Sigmoid colon (tissue), 7 donors: ENCODE results near the gene KAZN. TPM values are rescaled to one million over a fixed set of nuclear protein-coding genes. Genes with fewer than 3 reads are reported as not detected.

ENCODE experiments used
- DNase-seq: peaks from one replicate; pipeline ENCODE4 v3.0.0-alpha.2; 2019
- H3K27ac ChIP-seq, 4 donors: fragments of 200-600 bp; sonication (generic); one replicate each; pipeline ENCODE4 v1.5.1; 2016 to 2019; ENCODE audit warnings: mild to moderate bottlenecking in 1 of 4
- H3K27me3 ChIP-seq, 3 donors: fragments of 200-600 bp; sonication (generic); one replicate each; pipeline ENCODE4 v1.5.1; 2019; ENCODE audit warnings: mild to moderate bottlenecking in 1 of 3
- H3K36me3 ChIP-seq, 4 donors: fragments of 200-600 bp; sonication (generic); one replicate each; pipeline ENCODE4 v1.5.1; 2016 to 2019
- H3K4me1 ChIP-seq, 4 donors: fragments of 200-600 bp; sonication (generic); one replicate each; pipeline ENCODE4 v1.5.1; 2017 to 2019
- H3K4me3 ChIP-seq, 4 donors: fragments of 200-600 bp; sonication (generic); one replicate each; pipeline ENCODE4 v1.5.1; 2017 to 2019; ENCODE audit warnings: mild to moderate bottlenecking in 2 of 4, moderate library complexity in 1 of 4
- H3K9me3 ChIP-seq, 4 donors: fragments of 200-600 bp in 3 of 4; sonication (generic) in 3 of 4; one replicate each; pipeline versions ENCODE4 v1.5.1 to v1.6.1; 2013 to 2019
- CTCF ChIP-seq, 4 experiments: fragments of 450-650 bp in 3 of 4; fragments of 200-600 bp in 1 of 4; IDR thresholded peaks; one replicate each; pipeline ENCODE4 v1.5.1; 2016 to 2019; ENCODE audit warnings: antibody characterized with exemption in 4 of 4, mild to moderate bottlenecking in 3 of 4, moderate library complexity in 2 of 4
- EP300 ChIP-seq, 4 donors: sonication (generic); formaldehyde crosslinking; IDR thresholded peaks; one replicate each; pipeline ENCODE4 v1.6.1; 2017; ENCODE audit warnings: antibody characterized with exemption in 4 of 4
- POLR2A ChIP-seq, 2 donors: fragments of 450-650 bp; IDR thresholded peaks; one replicate each; pipeline ENCODE4 v1.6.1; 2016; ENCODE audit warnings: antibody characterized with exemption in 2 of 2, mild to moderate bottlenecking in 2 of 2, moderate library complexity in 2 of 2
- POLR2AphosphoS5 ChIP-seq, 4 donors: sonication (generic); formaldehyde crosslinking; IDR thresholded peaks; one replicate each; pipeline ENCODE4 v1.6.1; 2017; ENCODE audit warnings: antibody characterized with exemption in 4 of 4
- WGBS, 2 donors: extraction: QIAGEN DNeasy Blood & Tissue Kit; methylation state at CpG; one replicate each; pipeline ENCODE4 v1.1.7; 2013; 5-methylcytosine and 5-hydroxymethylcytosine counted together
- intact Hi-C: fragments of 100-400 bp; cut with DNase I; formaldehyde crosslinking; loops from one replicate; pipeline ENCODE4 v1.15.1; 2023
- polyA plus RNA-seq, 3 donors: library from polyadenylated mRNA; stranded (reverse); fragments of 200-250 nt; gene quantifications; one replicate each; pipeline ENCODE4 v1.2.3, GENCODE V29; 2013
- total RNA-seq, 4 donors: library from RNA; depleted of rRNA; stranded (reverse); fragments of >200 nt; gene quantifications; one replicate each; pipeline ENCODE4 v1.1.0, GENCODE V29; 2016
- donor health status: healthy with polysubstance abuse.
- donor health status: Bipolar disorder and iron deficiency.
- donor health status: healthy.

The KAZN gene
- total and polyA plus RNA-seq, 7 donors = 2.5 to 11.4 (median 5.6) TPM

- Histone ChIP-seq H3K9me3 (no peaks in the 10 kb centered on the region), H3K36me3 (no peaks in the 10 kb centered on the region), H3K4me1 (peaks cover 0 to 5% (median 4%) of the 10 kb centered on the region in 4 donors), H3K4me3 (no peak overlapping the region), H3K27ac (no peak overlapping the region), H3K27me3 (no peaks in the 10 kb centered on the region)
- WGBS, 2 donors = 42 to 62% methylated on average over 4 of the region's 4 CpGs
- no peak for TF ChIP-seq CTCF (IDR thresholded peaks at IDR 0.05)
- TF ChIP-seq POLR2AphosphoS5 (IDR thresholded peaks at IDR 0.05) = no peak
- TF ChIP-seq POLR2A (IDR thresholded peaks at IDR 0.05) = no peak
- no peak for TF ChIP-seq EP300 (IDR thresholded peaks at IDR 0.05)
- intact Hi-C loops = loop anchor here (2.0 kb wide), 1 partner anchor 101 kb away; no protein-coding TSS in a partner anchor
- no peak for DNase-seq
Measured at GRCh38 chr1:15026117-15026489, 427.6 kb downstream of the KAZN start.

GRCh38 chr1:15027515-15027986 is 429.1 kb downstream of the KAZN start:
- peak; percentile 84 for DNase-seq
- Histone ChIP-seq H3K9me3 (no peaks in the 10 kb centered on the region), H3K4me3 (no peak overlapping the region), H3K27me3 (no peaks in the 10 kb centered on the region), H3K27ac (peak overlapping the region in 1 of 4 donors; percentile 6), H3K4me1 (peaks cover 0 to 5% (median 4%) of the 10 kb centered on the region in 4 donors), H3K36me3 (no peaks in the 10 kb centered on the region)
- intact Hi-C loops = loop anchor here (2.0 kb wide), 1 partner anchor 103 kb away; no protein-coding TSS in a partner anchor
- TF ChIP-seq POLR2A (IDR thresholded peaks at IDR 0.05) = no peak
- TF ChIP-seq CTCF (IDR thresholded peaks at IDR 0.05) = peak; percentile 67 to 94 (median 78)
- WGBS, 2 donors = 27 to 40% methylated on average over 12 of the region's 12 CpGs

- no peak for TF ChIP-seq EP300 (IDR thresholded peaks at IDR 0.05)
- no peak for TF ChIP-seq POLR2AphosphoS5 (IDR thresholded peaks at IDR 0.05)
- no peak for TF ChIP-seq CTCF (IDR thresholded peaks at IDR 0.05)
- TF ChIP-seq POLR2A (IDR thresholded peaks at IDR 0.05) = no peak
- H3K27ac ChIP-seq = peak overlapping the region in 1 of 4 donors; percentile 6
- no peaks in the 10 kb centered on the region for H3K9me3 ChIP-seq
- WGBS, 2 donors = 65 to 70% methylated on average over 6 of the region's 6 CpGs
- no peaks in the 10 kb centered on the region for H3K36me3 ChIP-seq
- no peaks in the 10 kb centered on the region for H3K27me3 ChIP-seq
- H3K4me3 ChIP-seq = no peak overlapping the region
- peaks cover 0 to 5% (median 4%) of the 10 kb centered on the region in 4 donors for H3K4me1 ChIP-seq
- DNase-seq = peak; percentile 76
- intact Hi-C loops = no loop called here
Measured at GRCh38 chr1:15028102-15028501, 429.6 kb downstream of the KAZN start.

- DNase-seq = no peak
- no peak overlapping the region for H3K4me3 ChIP-seq
- H3K36me3 ChIP-seq = no peaks in the 10 kb centered on the region
- no peaks in the 10 kb centered on the region for H3K9me3 ChIP-seq
- intact Hi-C loops = no loop called here
- peaks cover 0 to 5% (median 4%) of the 10 kb centered on the region in 4 donors for H3K4me1 ChIP-seq
- no peaks in the 10 kb centered on the region for H3K27me3 ChIP-seq
- TF ChIP-seq EP300 (IDR thresholded peaks at IDR 0.05) = no peak
- TF ChIP-seq POLR2AphosphoS5 (IDR thresholded peaks at IDR 0.05) = no peak
- no peak for TF ChIP-seq CTCF (IDR thresholded peaks at IDR 0.05)
- TF ChIP-seq POLR2A (IDR thresholded peaks at IDR 0.05) = no peak
- H3K27ac ChIP-seq = no peak overlapping the region
- WGBS, 2 donors = 90 to 93% methylated on average over 7 of the region's 7 CpGs
Measured at GRCh38 chr1:15028616-15029015, 430.1 kb downstream of the KAZN start.

GRCh38 chr1:15029036-15029435 is 430.6 kb downstream of the KAZN start:
- WGBS, 2 donors = 92% methylated on average over 6 of the region's 6 CpGs
- Histone ChIP-seq H3K27ac (no peak overlapping the region), H3K4me3 (no peak overlapping the region), H3K9me3 (no peaks in the 10 kb centered on the region), H3K4me1 (peaks cover 0 to 5% (median 4%) of the 10 kb centered on the region in 4 donors), H3K27me3 (no peaks in the 10 kb centered on the region), H3K36me3 (no peaks in the 10 kb centered on the region)
- DNase-seq = no peak
- intact Hi-C loops = no loop called here
- TF ChIP-seq POLR2AphosphoS5 (IDR thresholded peaks at IDR 0.05) (no peak), CTCF (IDR thresholded peaks at IDR 0.05) (no peak), EP300 (IDR thresholded peaks at IDR 0.05) (no peak), POLR2A (IDR thresholded peaks at IDR 0.05) (no peak)
